CD4-positive, alpha-beta T cell treated with Interferon gamma for 1 hour (primary cell): Measurements from ENCODE around the gene SOX15.

ENCODE experiments used
- DNase-seq: peaks from one replicate; pipeline ENCODE4 v3.0.0-alpha.2; 2020

The SOX15 gene

DNA sequence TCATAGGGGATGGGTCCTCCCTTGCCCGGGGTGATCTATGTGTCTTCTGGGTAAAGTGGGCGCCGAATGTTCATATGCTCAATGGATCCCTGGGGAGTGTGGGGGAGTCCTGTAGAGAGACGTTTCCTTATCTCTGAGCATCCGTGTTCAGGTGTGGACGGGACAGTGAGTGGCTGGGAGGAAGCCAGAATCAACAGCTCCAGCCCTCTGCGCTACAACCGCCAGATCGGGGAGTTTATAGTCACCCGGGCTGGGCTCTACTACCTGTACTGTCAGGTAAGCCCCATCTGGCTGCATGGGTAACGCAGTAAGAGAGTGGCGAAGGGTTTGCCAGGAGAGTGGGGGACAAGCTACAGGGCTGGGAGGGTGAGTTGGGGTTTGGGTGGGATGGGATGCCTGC, 33.3 kb downstream of the SOX15 start:
- no peak for DNase-seq

DNA sequence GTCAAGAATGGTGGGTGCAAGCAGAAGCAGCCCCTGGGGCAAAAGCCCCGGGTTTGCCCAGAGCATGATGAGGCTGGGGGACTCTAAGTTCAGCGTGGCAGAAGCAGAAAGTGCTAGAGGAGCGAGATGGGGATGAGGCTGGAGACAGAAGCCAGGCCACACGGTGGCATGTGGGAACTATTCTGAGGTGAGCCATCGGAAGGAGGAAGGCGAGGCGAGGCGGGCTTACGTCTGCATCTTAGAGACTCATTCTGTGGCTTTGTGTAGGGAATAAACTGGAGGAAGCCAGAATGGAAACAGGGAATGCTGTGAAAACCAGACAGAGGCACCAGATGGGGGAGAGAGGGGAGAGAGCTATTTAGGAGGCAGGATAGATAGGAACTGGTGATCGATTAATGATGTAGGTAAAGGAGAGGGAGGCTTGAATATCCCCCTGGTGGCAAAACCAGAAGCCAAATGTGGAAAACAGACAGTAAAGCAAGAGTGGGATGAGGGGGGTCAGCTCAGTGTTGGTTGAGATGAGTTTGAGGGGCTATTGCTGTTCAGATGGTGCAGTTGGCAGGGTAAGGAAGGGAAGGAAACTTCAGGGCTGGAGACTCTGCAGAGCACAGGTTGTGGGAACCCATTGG, 34.5 kb downstream of the SOX15 start:
- DNase-seq = no peak

DNA sequence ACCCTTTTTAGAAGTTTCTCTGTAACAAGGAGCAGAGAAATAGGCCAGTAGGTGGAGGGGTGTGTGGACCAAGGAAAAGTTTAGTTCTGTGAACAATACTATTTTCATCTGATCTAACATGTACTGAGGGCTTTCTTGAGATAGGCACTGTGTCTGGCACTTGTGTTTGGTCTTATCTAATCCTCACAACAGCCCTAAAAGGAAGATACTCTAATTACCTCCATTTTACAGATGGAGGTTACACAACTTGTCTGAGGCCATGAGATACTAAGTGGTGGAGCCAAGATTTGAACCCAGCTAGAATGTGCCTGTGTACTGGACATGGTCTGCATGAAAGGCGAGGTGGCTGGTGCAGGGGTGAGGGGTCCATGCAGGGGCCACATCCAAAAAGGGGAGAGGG, 36.5 kb downstream of the SOX15 start:
- DNase-seq = no peak

DNA sequence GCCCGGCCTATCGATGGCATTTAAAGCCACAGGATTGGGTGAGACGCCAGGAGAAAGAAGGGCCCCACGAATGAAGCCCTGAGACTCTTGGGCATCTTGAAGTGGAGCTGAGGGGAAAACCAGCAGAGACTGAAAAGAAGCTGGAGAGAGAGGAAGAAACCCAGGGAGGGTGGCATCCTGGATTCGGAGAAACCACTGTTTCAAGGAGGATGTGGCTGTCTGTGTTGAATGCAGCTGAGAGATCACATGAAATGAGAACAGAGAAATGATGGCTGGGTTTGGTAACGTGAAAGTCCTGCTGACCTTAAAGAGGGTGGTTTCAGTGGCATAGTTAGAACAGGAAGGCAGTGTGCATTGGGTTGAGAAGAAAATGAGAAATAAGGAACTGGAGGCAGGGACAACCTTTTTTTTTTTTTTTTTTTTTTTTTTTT, 37.3 kb downstream of the SOX15 start:
- DNase-seq = peak; percentile 33

DNA sequence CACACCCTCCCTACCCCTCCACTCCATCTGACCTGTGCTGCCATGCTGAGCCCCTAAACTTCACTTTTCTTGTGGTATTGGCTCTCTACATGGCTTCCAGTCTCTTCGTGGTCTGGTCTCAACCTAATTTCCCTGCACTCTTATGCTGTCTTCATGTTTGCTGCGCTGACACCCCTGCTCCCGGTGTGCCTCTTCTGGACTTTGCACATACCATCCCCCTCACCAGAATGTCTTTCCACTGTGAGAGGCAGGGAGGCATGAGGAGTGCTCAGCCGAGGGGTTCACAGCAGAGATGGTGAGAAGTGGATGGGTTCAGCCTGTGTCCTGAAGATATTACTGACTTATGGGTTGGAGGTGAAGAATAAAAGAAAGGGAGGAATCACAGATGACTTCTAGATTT, 38.5 kb downstream of the SOX15 start:
- no peak for DNase-seq

DNA sequence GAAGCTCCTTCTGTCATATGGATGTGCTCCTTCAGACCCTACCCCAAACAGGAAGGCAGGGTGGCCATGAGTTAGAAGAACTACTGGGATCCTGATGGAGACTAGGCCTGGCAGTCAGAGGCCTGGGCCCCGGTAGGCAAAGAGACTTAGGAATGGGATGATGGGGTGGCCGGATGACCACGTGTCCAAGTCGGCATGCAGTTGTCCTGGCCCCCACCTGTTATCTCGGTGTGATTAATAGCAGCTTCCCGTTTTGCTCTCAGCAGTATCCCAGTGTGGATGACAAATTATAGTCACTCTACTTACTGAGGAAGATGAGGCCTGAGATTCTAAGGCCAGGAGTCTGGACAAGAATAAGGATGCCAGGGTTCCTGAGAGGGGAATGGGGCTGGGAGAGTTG, 39.5 kb downstream of the SOX15 start:
- DNase-seq = no peak

DNA sequence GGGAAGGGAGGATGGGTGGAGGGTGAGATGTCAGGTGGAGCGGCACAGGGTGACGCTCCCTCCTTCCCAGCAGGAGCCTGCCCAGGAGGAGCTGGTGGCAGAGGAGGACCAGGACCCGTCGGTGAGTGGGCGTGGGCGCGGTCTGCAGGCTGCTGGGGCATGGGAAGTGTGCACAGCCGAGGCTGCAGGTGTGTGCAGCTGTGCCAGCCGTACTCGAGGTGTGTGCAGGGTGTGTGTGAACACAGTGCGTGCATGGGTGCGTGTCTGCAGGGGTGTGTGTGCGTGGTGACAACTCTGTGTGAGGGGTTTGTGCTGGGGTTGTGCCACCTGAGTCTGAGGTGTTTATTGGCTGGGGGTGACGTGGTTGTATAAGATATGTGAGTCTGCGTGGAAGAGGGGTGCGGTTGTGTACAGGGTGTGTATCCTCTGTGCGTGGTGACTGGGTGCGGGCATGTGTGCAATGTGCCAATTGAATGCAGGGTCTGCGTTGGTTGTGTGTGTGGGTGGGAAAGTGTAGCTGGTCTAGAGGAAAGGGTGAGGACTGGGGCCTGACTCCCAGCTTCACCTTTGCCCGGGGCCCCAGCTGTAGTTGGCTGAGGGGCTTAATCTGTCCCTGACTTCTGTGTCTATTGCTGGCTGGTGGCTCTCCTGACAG, 40.4 kb downstream of the SOX15 start:
- DNase-seq = peak; percentile 39

DNA sequence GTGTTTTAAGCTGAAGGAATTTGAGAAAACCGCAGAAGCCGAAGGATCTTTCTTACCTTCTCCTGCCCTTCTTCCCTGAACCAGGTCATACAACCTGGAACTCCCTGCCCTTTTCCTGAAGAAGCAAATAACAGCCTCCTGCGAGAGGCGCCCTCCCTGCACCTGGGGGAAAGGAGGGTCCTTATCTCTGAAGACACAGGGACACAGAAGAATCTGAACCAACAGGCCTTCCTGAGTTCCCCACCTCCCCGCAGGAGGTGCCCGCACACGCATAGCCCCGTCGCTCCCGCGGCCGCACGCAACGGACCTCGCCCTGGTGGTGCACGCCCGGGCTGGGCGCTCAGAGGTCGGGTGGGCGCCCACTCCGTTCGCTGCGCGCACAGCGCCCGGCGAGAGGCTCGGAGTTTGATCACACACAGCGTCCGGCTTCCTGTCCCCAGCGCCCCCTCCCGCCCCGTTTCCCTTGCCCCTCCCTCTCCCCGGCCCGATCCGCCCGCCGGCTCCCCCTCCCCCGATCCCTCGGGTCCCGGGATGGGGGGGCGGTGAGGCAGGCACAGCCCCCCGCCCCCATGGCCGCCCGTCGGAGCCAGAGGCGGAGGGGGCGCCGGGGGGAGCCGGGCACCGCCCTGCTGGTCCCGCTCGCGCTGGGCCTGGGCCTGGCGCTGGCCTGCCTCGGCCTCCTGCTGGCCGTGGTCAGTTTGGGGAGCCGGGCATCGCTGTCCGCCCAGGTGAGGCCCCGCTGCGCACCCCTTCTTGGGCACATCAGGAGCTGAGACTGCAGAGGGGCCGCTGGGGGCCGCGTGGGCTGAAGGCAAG, 41.1 kb downstream of the SOX15 start, which contains the start of gene TNFSF12:
TNFSF12 (plus strand) TSS at position 474 of the 816 bp plus-strand sequence; CDS start at position 570, 96 bp downstream.
- peak; percentile 25 for DNase-seq

DNA sequence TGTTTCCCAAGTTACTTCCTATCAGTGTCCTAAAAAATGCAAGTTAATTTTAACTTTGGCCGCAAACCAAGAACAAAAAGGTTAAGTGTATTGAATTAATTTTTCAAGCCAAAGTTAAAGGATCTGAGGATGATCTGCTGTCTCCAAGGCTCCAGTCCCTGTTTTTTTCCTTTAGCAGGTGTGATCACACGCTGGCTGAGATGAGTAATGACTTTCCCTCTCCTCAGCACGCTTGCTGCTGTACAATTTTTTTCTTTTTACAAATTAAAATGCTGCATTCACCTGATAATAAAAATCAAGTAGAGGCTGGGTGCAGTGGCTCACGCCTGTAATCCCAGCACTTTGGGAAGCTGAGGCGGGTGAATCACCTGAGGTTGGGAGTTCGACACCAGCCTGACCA, 45.0 kb downstream of the SOX15 start:
- no peak for DNase-seq

DNA sequence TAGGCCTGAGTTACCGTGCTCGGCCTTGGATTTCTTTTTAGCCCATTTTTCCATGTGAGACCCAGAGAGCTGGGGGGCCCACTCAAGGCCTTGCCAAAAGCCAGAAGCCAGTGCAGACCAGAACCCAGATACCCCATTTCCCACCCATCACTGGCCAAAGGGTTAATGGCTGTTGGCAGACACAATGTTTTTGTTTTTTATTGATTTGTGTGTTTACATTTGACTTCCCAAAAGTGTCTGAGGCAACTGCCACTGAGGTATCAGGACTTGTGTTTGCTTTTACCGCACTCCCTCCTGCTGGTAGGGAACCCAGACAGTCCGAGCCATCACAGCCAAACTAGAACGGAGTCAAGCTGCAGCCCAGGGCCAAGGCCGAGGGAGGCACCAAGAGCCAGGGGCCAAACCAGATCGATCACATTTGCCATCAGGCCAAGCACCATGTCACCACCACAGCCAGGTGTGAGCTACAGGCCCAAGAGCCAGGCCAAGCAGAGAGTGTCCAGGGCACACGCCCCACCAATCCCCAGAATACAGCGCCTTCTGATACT, 48.7 kb downstream of the SOX15 start:
- no peak for DNase-seq

DNA sequence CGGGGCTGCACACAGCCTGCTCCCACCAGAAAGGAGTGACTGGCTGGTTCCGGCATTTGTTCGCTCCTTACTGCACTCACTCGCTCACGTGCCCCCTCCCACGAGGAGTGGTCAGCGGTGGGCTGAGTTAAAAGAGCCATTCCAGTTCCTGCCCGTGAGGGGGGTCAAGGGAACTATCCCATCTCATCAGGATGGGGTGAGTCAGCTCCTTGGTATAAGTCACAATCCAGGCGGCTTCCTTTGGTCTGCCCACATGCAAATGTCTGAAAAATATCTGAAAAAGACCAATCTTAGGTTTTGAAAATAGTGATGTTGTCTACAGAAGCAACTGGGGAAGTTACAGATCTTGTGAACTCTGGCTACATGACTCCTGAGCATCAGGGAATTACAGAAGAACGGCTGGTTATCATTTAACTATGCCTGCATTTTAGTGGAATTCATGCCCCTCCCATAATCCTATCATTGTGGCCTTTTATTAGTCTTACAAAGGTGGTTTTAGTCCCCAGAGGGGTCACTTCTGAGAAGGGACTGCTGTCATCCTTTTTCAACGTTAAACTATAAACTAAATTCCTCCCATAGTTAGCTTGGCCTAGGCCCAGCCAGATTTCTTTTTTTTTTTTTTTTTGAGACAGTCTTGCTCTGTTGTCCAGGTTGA, 50.9 kb downstream of the SOX15 start:
- DNase-seq = no peak
